ENCODE measurements around the gene CYP3A4. TPM values are rescaled to one million over a fixed set of nuclear protein-coding genes. Genes with fewer than 3 reads are reported as not detected.

CYP3A4 gene
- total and polyA plus RNA-seq, 9 of the 15 experiments (the other 6 are each of a cell fraction or from before 2014, with no cell fraction given): 0.07 to 0.08 TPM; not detected in 7

DNA sequence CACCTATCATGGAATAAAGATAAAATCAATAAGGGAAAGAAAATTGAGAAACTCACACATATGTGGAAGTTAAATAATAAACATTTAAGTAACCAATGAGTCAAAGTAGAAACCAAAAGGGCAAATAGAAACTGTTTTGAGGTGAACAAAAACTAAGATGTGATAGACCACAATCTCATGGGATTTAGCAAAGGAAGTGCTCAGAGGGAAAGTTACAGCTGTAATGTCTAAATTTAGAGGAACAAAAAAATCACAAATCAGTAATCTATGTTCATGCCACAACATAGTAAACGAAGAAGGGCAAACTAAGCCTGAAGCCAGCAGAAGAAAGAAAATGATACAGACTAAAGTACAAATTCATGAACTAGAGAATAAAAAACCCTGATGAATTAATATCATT is 16.3 kb downstream of the CYP3A4 start (continued):
- TF ChIP-seq, protein P1, sequence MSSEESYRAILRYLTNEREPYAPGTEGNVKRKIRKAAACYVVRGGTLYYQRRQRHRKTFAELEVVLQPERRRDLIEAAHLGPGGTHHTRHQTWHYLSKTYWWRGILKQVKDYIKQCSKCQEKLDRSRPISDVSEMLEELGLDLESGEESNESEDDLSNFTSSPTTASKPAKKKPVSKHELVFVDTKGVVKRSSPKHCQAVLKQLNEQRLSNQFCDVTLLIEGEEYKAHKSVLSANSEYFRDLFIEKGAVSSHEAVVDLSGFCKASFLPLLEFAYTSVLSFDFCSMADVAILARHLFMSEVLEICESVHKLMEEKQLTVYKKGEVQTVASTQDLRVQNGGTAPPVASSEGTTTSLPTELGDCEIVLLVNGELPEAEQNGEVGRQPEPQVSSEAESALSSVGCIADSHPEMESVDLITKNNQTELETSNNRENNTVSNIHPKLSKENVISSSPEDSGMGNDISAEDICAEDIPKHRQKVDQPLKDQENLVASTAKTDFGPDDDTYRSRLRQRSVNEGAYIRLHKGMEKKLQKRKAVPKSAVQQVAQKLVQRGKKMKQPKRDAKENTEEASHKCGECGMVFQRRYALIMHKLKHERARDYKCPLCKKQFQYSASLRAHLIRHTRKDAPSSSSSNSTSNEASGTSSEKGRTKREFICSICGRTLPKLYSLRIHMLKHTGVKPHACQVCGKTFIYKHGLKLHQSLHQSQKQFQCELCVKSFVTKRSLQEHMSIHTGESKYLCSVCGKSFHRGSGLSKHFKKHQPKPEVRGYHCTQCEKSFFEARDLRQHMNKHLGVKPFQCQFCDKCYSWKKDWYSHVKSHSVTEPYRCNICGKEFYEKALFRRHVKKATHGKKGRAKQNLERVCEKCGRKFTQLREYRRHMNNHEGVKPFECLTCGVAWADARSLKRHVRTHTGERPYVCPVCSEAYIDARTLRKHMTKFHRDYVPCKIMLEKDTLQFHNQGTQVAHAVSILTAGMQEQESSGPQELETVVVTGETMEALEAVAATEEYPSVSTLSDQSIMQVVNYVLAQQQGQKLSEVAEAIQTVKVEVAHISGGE (CRISPR knock-in tag; IDR thresholded peaks at IDR 0.05): no peak
- no peak for TF ChIP-seq ZNF174 (CRISPR knock-in tag; IDR thresholded peaks at IDR 0.05)
- no peak for TF ChIP-seq PHF8 (IDR thresholded peaks at IDR 0.05; ENCODE audit: borderline replicate concordance, low read length)
- TF ChIP-seq OTX1 (CRISPR knock-in tag; IDR thresholded peaks at IDR 0.05): no peak
- no peak for TF ChIP-seq ASH1L (IDR thresholded peaks at IDR 0.05; ENCODE audit: borderline replicate concordance, low read depth, partially characterized antibody)
- TF ChIP-seq CREM (IDR thresholded peaks at IDR 0.05; ENCODE audit: low read depth): no peak
- no peak for TF ChIP-seq PHB (CRISPR knock-in tag; IDR thresholded peaks at IDR 0.05)
- TF ChIP-seq LEF1 (IDR thresholded peaks at IDR 0.05): no peak
- TF ChIP-seq, protein P2, sequence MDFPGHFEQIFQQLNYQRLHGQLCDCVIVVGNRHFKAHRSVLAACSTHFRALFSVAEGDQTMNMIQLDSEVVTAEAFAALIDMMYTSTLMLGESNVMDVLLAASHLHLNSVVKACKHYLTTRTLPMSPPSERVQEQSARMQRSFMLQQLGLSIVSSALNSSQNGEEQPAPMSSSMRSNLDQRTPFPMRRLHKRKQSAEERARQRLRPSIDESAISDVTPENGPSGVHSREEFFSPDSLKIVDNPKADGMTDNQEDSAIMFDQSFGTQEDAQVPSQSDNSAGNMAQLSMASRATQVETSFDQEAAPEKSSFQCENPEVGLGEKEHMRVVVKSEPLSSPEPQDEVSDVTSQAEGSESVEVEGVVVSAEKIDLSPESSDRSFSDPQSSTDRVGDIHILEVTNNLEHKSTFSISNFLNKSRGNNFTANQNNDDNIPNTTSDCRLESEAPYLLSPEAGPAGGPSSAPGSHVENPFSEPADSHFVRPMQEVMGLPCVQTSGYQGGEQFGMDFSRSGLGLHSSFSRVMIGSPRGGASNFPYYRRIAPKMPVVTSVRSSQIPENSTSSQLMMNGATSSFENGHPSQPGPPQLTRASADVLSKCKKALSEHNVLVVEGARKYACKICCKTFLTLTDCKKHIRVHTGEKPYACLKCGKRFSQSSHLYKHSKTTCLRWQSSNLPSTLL (IDR thresholded peaks at IDR 0.05): no peak

Data from K562 (cell line).